Measurements from ENCODE around the gene WDR93.

The WDR93 gene

GRCh38 chr15:89690276-89691218 is at the start of gene WDR93, which contains the start of gene PEX11A:
Gene WDR93 (plus strand): TSS chr15:89690811. CDS start chr15:89701747, 10,936 bp downstream.
Gene PEX11A (minus strand): TSS chr15:89690754. CDS start chr15:89690632, 122 bp downstream.
- peak; percentile 73 for DNase-seq (ENCODE audit: low spot score)

- no peak for DNase-seq (ENCODE audit: low spot score)
These were observed 49.6 kb upstream of the WDR93 start for GRCh38 chr15:89641053-89641452.

GRCh38 chr15:89642106-89642505 is 48.5 kb upstream of the WDR93 start:
- DNase-seq (ENCODE audit: low spot score) = no peak

GRCh38 chr15:89645680-89646079 is 44.9 kb upstream of the WDR93 start:
- DNase-seq (ENCODE audit: low spot score) = no peak

GRCh38 chr15:89646416-89647141 is 44.0 kb upstream of the WDR93 start:
- DNase-seq (ENCODE audit: low spot score) = no peak

GRCh38 chr15:89647191-89647851 is 43.3 kb upstream of the WDR93 start:
- peak; percentile 54 for DNase-seq (ENCODE audit: low spot score)

- no peak for DNase-seq (ENCODE audit: low spot score)
These were observed 42.3 kb upstream of the WDR93 start for GRCh38 chr15:89648106-89649012.

- no peak for DNase-seq (ENCODE audit: low spot score)
These were observed 41.5 kb upstream of the WDR93 start for GRCh38 chr15:89649013-89649625.

GRCh38 chr15:89649716-89650115 is 40.9 kb upstream of the WDR93 start:
- no peak for DNase-seq (ENCODE audit: low spot score)

- DNase-seq (ENCODE audit: low spot score) = no peak
These were observed 38.5 kb upstream of the WDR93 start for GRCh38 chr15:89652131-89652530.

GRCh38 chr15:89652666-89653065 is 37.9 kb upstream of the WDR93 start:
- no peak for DNase-seq (ENCODE audit: low spot score)

GRCh38 chr15:89653578-89653977 is 37.0 kb upstream of the WDR93 start:
- DNase-seq (ENCODE audit: low spot score) = no peak

- no peak for DNase-seq (ENCODE audit: low spot score)
These were observed 36.3 kb upstream of the WDR93 start for GRCh38 chr15:89654301-89654761.

GRCh38 chr15:89654847-89655805 is 35.5 kb upstream of the WDR93 start, which contains the start of gene KIF7:
Gene KIF7 (minus strand): TSS chr15:89655467. CDS start chr15:89652930, 2,537 bp downstream.
- peak; percentile 27 for DNase-seq (ENCODE audit: low spot score)

- DNase-seq (ENCODE audit: low spot score) = no peak
These were observed 34.3 kb upstream of the WDR93 start for GRCh38 chr15:89656116-89656815.

GRCh38 chr15:89657686-89658200 is 32.9 kb upstream of the WDR93 start:
- no peak for DNase-seq (ENCODE audit: low spot score)

- no peak for DNase-seq (ENCODE audit: low spot score)
These were observed 31.3 kb upstream of the WDR93 start for GRCh38 chr15:89659295-89659694.

- DNase-seq (ENCODE audit: low spot score) = no peak
These were observed 30.1 kb upstream of the WDR93 start for GRCh38 chr15:89660556-89660955.

Measured in cerebellar cortex (tissue), 1 donor.